HEK293 (cell line): Measurements from ENCODE around the gene CHRNA4.

Experiments
- CTCF ChIA-PET: fragments of 350-600 bp; formaldehyde crosslinking; extraction: SDS; loops from one replicate; lab custom pipeline; 2021; ENCODE audit warnings: antibody characterized with exemption; lab: Yijun Ruan, JAX
- POLR2A ChIA-PET: fragments of 300-600 bp; formaldehyde crosslinking; extraction: SDS; loops from one replicate; lab custom pipeline; 2020; ENCODE audit warnings: antibody characterized with exemption, inconsistent platforms; lab: Yijun Ruan, JAX
- H3K27ac ChIP-seq: fragments of 200-500 bp; sonication (Bioruptor generic); 2 replicates; pipeline ENCODE4 v1.5.1; 2014; ENCODE audit warnings: low read depth, low read length, control low read depth, inconsistent platforms; ENCODE audit errors: extremely low read depth
- H3K36me3 ChIP-seq, 2 experiments: fragments of 200-500 bp in 1 of 2; sonication (Bioruptor generic) in 1 of 2; 1 replicate in 1 of 2; 2 replicates in 1 of 2; pipeline ENCODE4 v1.5.1; 2014 to 2017; ENCODE audit warnings: inconsistent platforms in 2 of 2, low read length in 2 of 2; ENCODE audit not compliant: control insufficient read depth in 2 of 2, insufficient read depth in 1 of 2
- H3K4me1 ChIP-seq: fragments of 200-500 bp; sonication (Bioruptor generic); 2 replicates; pipeline ENCODE4 v1.5.1; 2014; ENCODE audit warnings: mild to moderate bottlenecking, low read length, inconsistent platforms; ENCODE audit not compliant: control insufficient read depth, insufficient read depth
- H3K4me3 ChIP-seq: 2 replicates; pipeline ENCODE4 v1.5.1; 2011; ENCODE audit warnings: low read depth, mild to moderate bottlenecking, control low read depth, low read length, moderate library complexity
- H3K9me3 ChIP-seq: fragments of 200-500 bp; sonication (Bioruptor generic); 2 replicates; pipeline ENCODE4 v1.5.1; 2014; ENCODE audit warnings: low read depth, low read length, inconsistent platforms; ENCODE audit not compliant: control insufficient read depth, insufficient read depth
- FEZF1 ChIP-seq: fragments of 450-650 bp; formaldehyde crosslinking; IDR thresholded peaks from 2 replicates; pipeline ENCODE4 v1.5.1; 2016; ENCODE audit warnings: missing biosample characterization, missing genetic modification characterization
- IKZF3 ChIP-seq: fragments of 450-650 bp; IDR thresholded peaks from 2 replicates; pipeline ENCODE4 v1.5.0; 2018; ENCODE audit warnings: missing biosample characterization, mild to moderate bottlenecking, missing genetic modification characterization, moderate library complexity
- KLF10 ChIP-seq: fragments of 450-650 bp; IDR thresholded peaks from 2 replicates; pipeline ENCODE4 v1.5.1; 2018; ENCODE audit warnings: missing biosample characterization, mild to moderate bottlenecking, missing genetic modification characterization
- KLF16 ChIP-seq: fragments of 450-650 bp; formaldehyde crosslinking; IDR thresholded peaks from 2 replicates; pipeline ENCODE4 v1.5.1; 2017; ENCODE audit warnings: missing biosample characterization, missing genetic modification characterization
- OVOL3 ChIP-seq: fragments of 450-650 bp; formaldehyde crosslinking; IDR thresholded peaks from 2 replicates; pipeline ENCODE4 v1.5.1; 2016; ENCODE audit warnings: missing biosample characterization, missing genetic modification characterization
- ZBTB49 ChIP-seq: fragments of 450-650 bp; formaldehyde crosslinking; IDR thresholded peaks from 2 replicates; pipeline ENCODE4 v1.5.1; 2016; ENCODE audit warnings: missing biosample characterization, missing genetic modification characterization, low read depth
- ZNF112 ChIP-seq: fragments of 450-650 bp; formaldehyde crosslinking; IDR thresholded peaks from 2 replicates; pipeline ENCODE4 v1.5.0; 2017; ENCODE audit warnings: missing biosample characterization, missing genetic modification characterization
- ZNF146 ChIP-seq: fragments of 450-650 bp; formaldehyde crosslinking; IDR thresholded peaks from 2 replicates; pipeline ENCODE4 v1.5.1; 2016; ENCODE audit warnings: missing biosample characterization, missing genetic modification characterization
- ZNF155 ChIP-seq: fragments of 450-650 bp; formaldehyde crosslinking; IDR thresholded peaks from 2 replicates; pipeline ENCODE4 v1.5.1; 2016; ENCODE audit warnings: missing biosample characterization, missing genetic modification characterization
- ZNF169 ChIP-seq: fragments of 450-650 bp; formaldehyde crosslinking; IDR thresholded peaks from 2 replicates; pipeline ENCODE4 v1.5.1; 2016; ENCODE audit warnings: missing biosample characterization, missing genetic modification characterization
- ZNF214 ChIP-seq: fragments of 450-650 bp; formaldehyde crosslinking; IDR thresholded peaks from 2 replicates; pipeline ENCODE4 v1.5.1; 2017; ENCODE audit warnings: missing biosample characterization, mild to moderate bottlenecking, missing genetic modification characterization, borderline replicate concordance
- ZNF223 ChIP-seq: fragments of 450-650 bp; formaldehyde crosslinking; IDR thresholded peaks from 2 replicates; pipeline ENCODE4 v1.5.1; 2016; ENCODE audit warnings: missing biosample characterization, missing genetic modification characterization
- ZNF311 ChIP-seq: fragments of 450-650 bp; formaldehyde crosslinking; IDR thresholded peaks from 2 replicates; pipeline ENCODE4 v1.5.1; 2017; ENCODE audit warnings: missing biosample characterization, missing genetic modification characterization, borderline replicate concordance
- ZNF324 ChIP-seq: fragments of 450-650 bp; formaldehyde crosslinking; IDR thresholded peaks from 2 replicates; pipeline ENCODE4 v1.5.1; 2016; ENCODE audit warnings: missing biosample characterization, missing genetic modification characterization
- ZNF433 ChIP-seq: fragments of 450-650 bp; formaldehyde crosslinking; IDR thresholded peaks from 2 replicates; pipeline ENCODE4 v1.5.1; 2016; ENCODE audit warnings: missing biosample characterization, missing genetic modification characterization, low read depth
- ZNF501 ChIP-seq: fragments of 450-650 bp; formaldehyde crosslinking; IDR thresholded peaks from 2 replicates; pipeline ENCODE4 v1.5.1; 2016; ENCODE audit warnings: missing biosample characterization, missing genetic modification characterization
- ZNF529 ChIP-seq: fragments of 450-650 bp; formaldehyde crosslinking; IDR thresholded peaks from 2 replicates; pipeline ENCODE4 v1.5.1; 2017; ENCODE audit warnings: missing genetic modification characterization, missing biosample characterization; ENCODE audit not compliant: insufficient replicate concordance
- ZNF561 ChIP-seq: fragments of 450-650 bp; IDR thresholded peaks from 2 replicates; pipeline ENCODE4 v1.5.1; 2018; ENCODE audit warnings: missing biosample characterization, missing genetic modification characterization, borderline replicate concordance
- ZNF596 ChIP-seq: fragments of 450-650 bp; IDR thresholded peaks from 2 replicates; pipeline ENCODE4 v1.5.0; 2018; ENCODE audit warnings: missing biosample characterization, mild to moderate bottlenecking, missing genetic modification characterization, moderate library complexity
- ZNF600 ChIP-seq: fragments of 450-650 bp; formaldehyde crosslinking; IDR thresholded peaks from 2 replicates; pipeline ENCODE4 v1.5.1; 2016; ENCODE audit warnings: missing biosample characterization, missing genetic modification characterization
- ZNF664 ChIP-seq: fragments of 450-650 bp; formaldehyde crosslinking; IDR thresholded peaks from 2 replicates; pipeline ENCODE4 v1.5.1; 2016; ENCODE audit warnings: missing biosample characterization, missing genetic modification characterization
- ZNF76 ChIP-seq: fragments of 450-650 bp; formaldehyde crosslinking; IDR thresholded peaks from 2 replicates; pipeline ENCODE4; 2016; ENCODE audit warnings: low read depth, missing biosample characterization, missing genetic modification characterization, borderline replicate concordance
- ZNF777 ChIP-seq: fragments of 450-650 bp; formaldehyde crosslinking; IDR thresholded peaks from 2 replicates; pipeline ENCODE4 v1.5.1; 2017; ENCODE audit warnings: missing biosample characterization, missing genetic modification characterization, borderline replicate concordance
- ZSCAN4 ChIP-seq: fragments of 450-650 bp; formaldehyde crosslinking; IDR thresholded peaks from 2 replicates; pipeline ENCODE4 v1.5.1; 2017; ENCODE audit warnings: missing biosample characterization, missing genetic modification characterization
- TF ChIP-seq, protein P1 (sequence below): sonication (generic); formaldehyde crosslinking; IDR thresholded peaks from 2 replicates; pipeline ENCODE4 v1.8.1; 2022; ENCODE audit warnings: mild to moderate bottlenecking, moderate library complexity, missing genetic modification reagents
- TF ChIP-seq, protein P2 (sequence below): fragments of 450-650 bp; formaldehyde crosslinking; IDR thresholded peaks from 2 replicates; pipeline ENCODE4 v1.5.1; 2016; ENCODE audit warnings: missing biosample characterization, missing genetic modification characterization
- TF ChIP-seq, protein P3 (sequence below): fragments of 450-650 bp; formaldehyde crosslinking; IDR thresholded peaks from 2 replicates; pipeline ENCODE4 v1.5.1; 2017; ENCODE audit warnings: missing biosample characterization, missing genetic modification characterization

The CHRNA4 gene

GRCh38 chr20:63355781-63356295, 5.3 kb downstream of the CHRNA4 start (continued):
- TF ChIP-seq ZNF777 (tag by site-specific recombination) (no peak), ZNF561 (no peak), ZNF76 (tag by site-specific recombination) (no peak), ZNF664 (tag by site-specific recombination) (no peak), ZNF600 (tag by site-specific recombination) (no peak)

DNA sequence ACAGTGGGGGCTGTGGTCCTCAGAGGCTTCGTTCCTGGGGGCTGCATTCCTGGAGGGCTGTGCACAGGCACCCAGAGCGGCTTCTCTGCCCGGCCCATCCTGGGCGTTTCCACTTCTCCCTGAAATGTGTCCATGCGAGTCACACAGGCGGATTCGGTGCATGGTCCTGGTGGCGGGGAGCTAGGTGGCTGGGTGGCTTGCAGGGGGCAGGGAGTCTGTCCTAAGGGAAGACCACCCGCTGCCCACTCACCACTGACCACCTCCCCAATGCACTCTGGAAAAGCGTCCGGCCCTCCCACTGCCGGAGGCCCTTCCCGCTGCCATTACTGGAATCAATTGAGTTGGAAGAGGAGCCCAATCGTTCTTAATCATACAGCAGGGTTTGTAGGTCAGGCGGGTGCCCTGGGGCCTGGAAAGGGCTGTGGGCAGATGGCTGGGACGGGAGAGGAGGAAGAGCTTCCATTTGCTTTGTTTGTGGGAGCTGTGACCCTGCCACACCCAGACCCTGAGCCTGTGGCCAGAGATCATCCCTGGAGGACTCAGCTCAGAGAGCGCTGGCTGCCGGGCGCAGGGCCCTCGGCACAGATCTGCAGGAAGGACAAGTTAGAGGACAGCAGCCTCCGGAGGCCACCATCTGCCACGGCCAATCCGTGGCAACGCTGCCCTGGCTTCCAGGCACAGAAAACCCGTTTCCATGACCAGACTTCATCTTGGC, 6.4 kb downstream of the CHRNA4 start:
- Histone ChIP-seq H3K9me3 (no peaks in the 10 kb centered on the region), H3K4me3 (no peak overlapping the region), H3K27ac (no peak overlapping the region), H3K4me1 (no peaks in the 10 kb centered on the region), H3K36me3 (no peaks in the 10 kb centered on the region)
- ChIA-PET POLR2A (no interaction called here), CTCF (interaction anchor here (0.8 kb wide), 1 partner anchor 27 kb away, joined by 3 read pairs; no protein-coding TSS in a partner anchor)
- TF ChIP-seq ZNF169 (tag by site-specific recombination) (no peak), OVOL3 (tag by site-specific recombination) (no peak), ZNF596 (no peak), ZNF324 (tag by site-specific recombination) (no peak), KLF16 (tag by site-specific recombination) (no peak), FEZF1 (tag by site-specific recombination) (no peak), ZNF311 (tag by site-specific recombination) (no peak), ZSCAN4 (tag by site-specific recombination) (no peak), ZNF433 (tag by site-specific recombination) (no peak), ZNF112 (no peak), IKZF3 (tag by site-specific recombination) (no peak), ZNF146 (tag by site-specific recombination) (no peak), KLF10 (tag by site-specific recombination) (no peak), ZNF155 (tag by site-specific recombination) (no peak)

DNA sequence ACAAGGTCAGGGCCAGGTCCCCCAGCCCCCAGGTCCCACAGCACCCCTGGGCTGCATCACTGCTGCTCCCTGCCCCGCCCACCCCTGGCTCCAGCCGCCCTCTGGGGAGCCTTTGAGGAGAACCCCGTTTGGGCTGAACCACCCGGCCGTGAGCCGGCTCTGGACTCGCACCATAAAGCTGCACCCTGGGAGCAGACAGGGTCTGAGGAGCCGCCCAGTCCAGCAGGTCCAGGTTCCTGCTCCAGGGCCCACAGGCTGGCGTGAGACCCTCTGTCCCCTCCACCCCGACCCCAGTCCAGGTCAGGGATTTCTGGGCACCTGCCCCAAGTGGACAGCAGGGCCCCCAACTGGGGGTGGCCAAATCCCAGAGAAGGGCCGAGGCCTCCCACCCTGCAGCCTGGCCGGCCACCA, 8.3 kb downstream of the CHRNA4 start:
- H3K9me3 ChIP-seq: no peaks in the 10 kb centered on the region
- ChIA-PET POLR2A (no interaction called here), CTCF (no interaction called here)
- no peaks in the 10 kb centered on the region for H3K4me1 ChIP-seq
- H3K36me3 ChIP-seq: no peaks in the 10 kb centered on the region
- H3K27ac ChIP-seq: no peak overlapping the region
- no peak overlapping the region for H3K4me3 ChIP-seq
- TF ChIP-seq ZNF501 (tag by site-specific recombination) (no peak), ZNF112 (no peak), ZNF214 (tag by site-specific recombination) (no peak), ZNF596 (no peak), ZBTB49 (tag by site-specific recombination) (no peak), ZNF223 (tag by site-specific recombination) (no peak), ZNF529 (tag by site-specific recombination) (no peak)
- TF ChIP-seq, protein P1, sequence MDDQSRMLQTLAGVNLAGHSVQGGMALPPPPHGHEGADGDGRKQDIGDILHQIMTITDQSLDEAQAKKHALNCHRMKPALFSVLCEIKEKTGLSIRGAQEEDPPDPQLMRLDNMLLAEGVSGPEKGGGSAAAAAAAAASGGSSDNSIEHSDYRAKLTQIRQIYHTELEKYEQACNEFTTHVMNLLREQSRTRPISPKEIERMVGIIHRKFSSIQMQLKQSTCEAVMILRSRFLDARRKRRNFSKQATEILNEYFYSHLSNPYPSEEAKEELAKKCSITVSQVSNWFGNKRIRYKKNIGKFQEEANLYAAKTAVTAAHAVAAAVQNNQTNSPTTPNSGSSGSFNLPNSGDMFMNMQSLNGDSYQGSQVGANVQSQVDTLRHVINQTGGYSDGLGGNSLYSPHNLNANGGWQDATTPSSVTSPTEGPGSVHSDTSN: no peak
- TF ChIP-seq, protein P2, sequence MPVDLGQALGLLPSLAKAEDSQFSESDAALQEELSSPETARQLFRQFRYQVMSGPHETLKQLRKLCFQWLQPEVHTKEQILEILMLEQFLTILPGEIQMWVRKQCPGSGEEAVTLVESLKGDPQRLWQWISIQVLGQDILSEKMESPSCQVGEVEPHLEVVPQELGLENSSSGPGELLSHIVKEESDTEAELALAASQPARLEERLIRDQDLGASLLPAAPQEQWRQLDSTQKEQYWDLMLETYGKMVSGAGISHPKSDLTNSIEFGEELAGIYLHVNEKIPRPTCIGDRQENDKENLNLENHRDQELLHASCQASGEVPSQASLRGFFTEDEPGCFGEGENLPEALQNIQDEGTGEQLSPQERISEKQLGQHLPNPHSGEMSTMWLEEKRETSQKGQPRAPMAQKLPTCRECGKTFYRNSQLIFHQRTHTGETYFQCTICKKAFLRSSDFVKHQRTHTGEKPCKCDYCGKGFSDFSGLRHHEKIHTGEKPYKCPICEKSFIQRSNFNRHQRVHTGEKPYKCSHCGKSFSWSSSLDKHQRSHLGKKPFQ: no peak
- TF ChIP-seq, protein P3, sequence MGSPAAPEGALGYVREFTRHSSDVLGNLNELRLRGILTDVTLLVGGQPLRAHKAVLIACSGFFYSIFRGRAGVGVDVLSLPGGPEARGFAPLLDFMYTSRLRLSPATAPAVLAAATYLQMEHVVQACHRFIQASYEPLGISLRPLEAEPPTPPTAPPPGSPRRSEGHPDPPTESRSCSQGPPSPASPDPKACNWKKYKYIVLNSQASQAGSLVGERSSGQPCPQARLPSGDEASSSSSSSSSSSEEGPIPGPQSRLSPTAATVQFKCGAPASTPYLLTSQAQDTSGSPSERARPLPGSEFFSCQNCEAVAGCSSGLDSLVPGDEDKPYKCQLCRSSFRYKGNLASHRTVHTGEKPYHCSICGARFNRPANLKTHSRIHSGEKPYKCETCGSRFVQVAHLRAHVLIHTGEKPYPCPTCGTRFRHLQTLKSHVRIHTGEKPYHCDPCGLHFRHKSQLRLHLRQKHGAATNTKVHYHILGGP (tag by site-specific recombination): no peak
